ENCODE results near the gene TAF8.
A peak's percentile ranks its signal among the peaks of the same experiment; 100 is the strongest.
"Not testable (repeated sequence)": the region's sequence is repeated elsewhere in the genome, so short reads cannot be mapped to it uniquely, and the experiment has no call there.

Gene TAF8

GRCh38 chr6:42050297-42051267 lies at the start of gene TAF8:
TSS of gene TAF8 (plus strand) at chr6:42050524. CDS start at chr6:42050542, 18 bp downstream.
- Histone ChIP-seq H3K4me2 (peak within 1 kb of the TSS; percentile 90), H3K4me3 (IDR thresholded peaks at IDR 0.05; ENCODE audit: insufficient read depth, low read depth, low read length) (no peak within 1 kb of the TSS), H3K79me2 (ENCODE audit: insufficient read depth, low read depth) (no peaks in the 10 kb centered on the region), H3K27ac (peak within 1 kb of the TSS; percentile 75), H3K4me1 (ENCODE audit: low read depth, poor library complexity, severe bottlenecking) (peaks cover 27% of the 10 kb centered on the region), H4K20me1 (ENCODE audit: insufficient read depth) (no peaks in the 10 kb centered on the region), H3K27me3 (ENCODE audit: insufficient read depth, low read depth) (peaks cover 36% of the 10 kb centered on the region), H3K9ac (peak within 1 kb of the TSS; percentile 84), H3K36me3 (ENCODE audit: insufficient read depth) (no peaks in the 10 kb centered on the region), H2AFZ (ENCODE audit: low read depth) (peak within 1 kb of the TSS; percentile 86)
- no peak for TF ChIP-seq CTCF (conservative IDR thresholded peaks at IDR 0.05; ENCODE audit: low read depth, low read length)

GRCh38 chr6:42001506-42001905 lies 48.8 kb upstream of the TAF8 start:
- H3K27me3 ChIP-seq (ENCODE audit: insufficient read depth, low read depth), result no peaks in the 10 kb centered on the region
- no peaks in the 10 kb centered on the region for H3K4me1 ChIP-seq (ENCODE audit: low read depth, poor library complexity, severe bottlenecking)
- no peaks in the 10 kb centered on the region for H3K36me3 ChIP-seq (ENCODE audit: insufficient read depth)
- H3K4me2 ChIP-seq, result no peak overlapping the region
- no peak overlapping the region for H3K27ac ChIP-seq
- no peaks in the 10 kb centered on the region for H4K20me1 ChIP-seq (ENCODE audit: insufficient read depth)
- H3K79me2 ChIP-seq (ENCODE audit: insufficient read depth, low read depth), result no peaks in the 10 kb centered on the region
- TF ChIP-seq CTCF (conservative IDR thresholded peaks at IDR 0.05; ENCODE audit: low read depth, low read length), result no peak
- no peak overlapping the region for H3K9ac ChIP-seq
- no peak overlapping the region for H3K4me3 ChIP-seq (IDR thresholded peaks at IDR 0.05; ENCODE audit: insufficient read depth, low read depth, low read length)
- no peak overlapping the region for H2AFZ ChIP-seq (ENCODE audit: low read depth)

- H3K9ac ChIP-seq; H3K4me2 ChIP-seq; H3K27ac ChIP-seq; H4K20me1 ChIP-seq (ENCODE audit: insufficient read depth); H3K27me3 ChIP-seq (ENCODE audit: insufficient read depth, low read depth); H3K4me3 ChIP-seq (IDR thresholded peaks at IDR 0.05; ENCODE audit: insufficient read depth, low read depth, low read length); H2AFZ ChIP-seq (ENCODE audit: low read depth); H3K36me3 ChIP-seq (ENCODE audit: insufficient read depth); H3K4me1 ChIP-seq (ENCODE audit: low read depth, poor library complexity, severe bottlenecking); H3K79me2 ChIP-seq (ENCODE audit: insufficient read depth, low read depth): not testable (repeated sequence)
These were observed 46.7 kb upstream of the TAF8 start for GRCh38 chr6:42003658-42004057.

GRCh38 chr6:42007286-42008137 lies 42.8 kb upstream of the TAF8 start:
- no peaks in the 10 kb centered on the region for H3K36me3 ChIP-seq (ENCODE audit: insufficient read depth)
- H2AFZ ChIP-seq (ENCODE audit: low read depth), result no peak overlapping the region
- H3K9ac ChIP-seq, result no peak overlapping the region
- TF ChIP-seq CTCF (conservative IDR thresholded peaks at IDR 0.05; ENCODE audit: low read depth, low read length), result no peak
- H3K4me3 ChIP-seq (IDR thresholded peaks at IDR 0.05; ENCODE audit: insufficient read depth, low read depth, low read length), result no peak overlapping the region
- H3K27me3 ChIP-seq (ENCODE audit: insufficient read depth, low read depth), result no peaks in the 10 kb centered on the region
- no peak overlapping the region for H3K27ac ChIP-seq
- no peak overlapping the region for H3K4me2 ChIP-seq
- no peaks in the 10 kb centered on the region for H4K20me1 ChIP-seq (ENCODE audit: insufficient read depth)
- H3K79me2 ChIP-seq (ENCODE audit: insufficient read depth, low read depth), result no peaks in the 10 kb centered on the region
- peaks cover 24% of the 10 kb centered on the region for H3K4me1 ChIP-seq (ENCODE audit: low read depth, poor library complexity, severe bottlenecking)

- H3K4me2 ChIP-seq; H4K20me1 ChIP-seq (ENCODE audit: insufficient read depth); H3K9ac ChIP-seq; H3K36me3 ChIP-seq (ENCODE audit: insufficient read depth); H3K4me3 ChIP-seq (IDR thresholded peaks at IDR 0.05; ENCODE audit: insufficient read depth, low read depth, low read length); H3K27me3 ChIP-seq (ENCODE audit: insufficient read depth, low read depth); H3K27ac ChIP-seq; H3K79me2 ChIP-seq (ENCODE audit: insufficient read depth, low read depth); H2AFZ ChIP-seq (ENCODE audit: low read depth): not testable (repeated sequence)
- peaks cover 24% of the 10 kb centered on the region for H3K4me1 ChIP-seq (ENCODE audit: low read depth, poor library complexity, severe bottlenecking)
These were observed 42.2 kb upstream of the TAF8 start for GRCh38 chr6:42008138-42008528.
